DMS53 treated with DMSO at 0.1 percent for 48 hours (cell line): ENCODE data around the gene CYS1.
"Not testable (repeated sequence)": the region's sequence is repeated elsewhere in the genome, so short reads cannot be mapped to it uniquely, and the experiment has no call there.

Experiments
- DNase-seq: peaks from one replicate; lab custom pipeline; 2025; ENCODE audit not compliant: unreplicated experiment; lab: John Stamatoyannopoulos, UW

CYS1 gene

GRCh38 chr2:10032746-10033105, 47.5 kb downstream of the CYS1 start:
- no peak for DNase-seq

GRCh38 chr2:10031886-10032745, 48.1 kb downstream of the CYS1 start:
- no peak for DNase-seq

GRCh38 chr2:10030798-10031197, 49.4 kb downstream of the CYS1 start:
- DNase-seq = not testable (repeated sequence)

- DNase-seq = peak; percentile 58
Measured at GRCh38 chr2:10030311-10030736, 49.9 kb downstream of the CYS1 start.

GRCh38 chr2:10029875-10030223, 50.4 kb downstream of the CYS1 start:
- DNase-seq = no peak

- no peak for DNase-seq
Measured at GRCh38 chr2:10028988-10029874, 51.0 kb downstream of the CYS1 start.

- no peak for DNase-seq
Measured at GRCh38 chr2:10028407-10028987, 51.7 kb downstream of the CYS1 start.

GRCh38 chr2:10027660-10028330, 52.4 kb downstream of the CYS1 start:
- DNase-seq = no peak

- DNase-seq = no peak
Measured at GRCh38 chr2:10026940-10027569, 53.2 kb downstream of the CYS1 start.

GRCh38 chr2:10022966-10023662, 57.1 kb downstream of the CYS1 start:
- DNase-seq = no peak

GRCh38 chr2:10022445-10022844, 57.8 kb downstream of the CYS1 start:
- DNase-seq = no peak

GRCh38 chr2:10022041-10022421, 58.2 kb downstream of the CYS1 start:
- DNase-seq = no peak

- DNase-seq = no peak
Measured at GRCh38 chr2:10019602-10020400, 60.4 kb downstream of the CYS1 start.

GRCh38 chr2:10019174-10019573, 61.0 kb downstream of the CYS1 start:
- no peak for DNase-seq

- no peak for DNase-seq
Measured at GRCh38 chr2:10017313-10017941, 62.8 kb downstream of the CYS1 start.

- no peak for DNase-seq
Measured at GRCh38 chr2:10016802-10017258, 63.4 kb downstream of the CYS1 start.

- DNase-seq = no peak
Measured at GRCh38 chr2:10016001-10016801, 64.0 kb downstream of the CYS1 start.
